Measurements from ENCODE around the gene PRR22. TPM values are rescaled to one million over a fixed set of nuclear protein-coding genes. Genes with fewer than 3 reads are reported as not detected.
A peak's percentile ranks its signal among the peaks of the same experiment; 100 is the strongest.

The PRR22 gene
- total RNA-seq, 4 donors from 2014 or later: 1.1 to 10.5 (median 1.6) TPM

DNA sequence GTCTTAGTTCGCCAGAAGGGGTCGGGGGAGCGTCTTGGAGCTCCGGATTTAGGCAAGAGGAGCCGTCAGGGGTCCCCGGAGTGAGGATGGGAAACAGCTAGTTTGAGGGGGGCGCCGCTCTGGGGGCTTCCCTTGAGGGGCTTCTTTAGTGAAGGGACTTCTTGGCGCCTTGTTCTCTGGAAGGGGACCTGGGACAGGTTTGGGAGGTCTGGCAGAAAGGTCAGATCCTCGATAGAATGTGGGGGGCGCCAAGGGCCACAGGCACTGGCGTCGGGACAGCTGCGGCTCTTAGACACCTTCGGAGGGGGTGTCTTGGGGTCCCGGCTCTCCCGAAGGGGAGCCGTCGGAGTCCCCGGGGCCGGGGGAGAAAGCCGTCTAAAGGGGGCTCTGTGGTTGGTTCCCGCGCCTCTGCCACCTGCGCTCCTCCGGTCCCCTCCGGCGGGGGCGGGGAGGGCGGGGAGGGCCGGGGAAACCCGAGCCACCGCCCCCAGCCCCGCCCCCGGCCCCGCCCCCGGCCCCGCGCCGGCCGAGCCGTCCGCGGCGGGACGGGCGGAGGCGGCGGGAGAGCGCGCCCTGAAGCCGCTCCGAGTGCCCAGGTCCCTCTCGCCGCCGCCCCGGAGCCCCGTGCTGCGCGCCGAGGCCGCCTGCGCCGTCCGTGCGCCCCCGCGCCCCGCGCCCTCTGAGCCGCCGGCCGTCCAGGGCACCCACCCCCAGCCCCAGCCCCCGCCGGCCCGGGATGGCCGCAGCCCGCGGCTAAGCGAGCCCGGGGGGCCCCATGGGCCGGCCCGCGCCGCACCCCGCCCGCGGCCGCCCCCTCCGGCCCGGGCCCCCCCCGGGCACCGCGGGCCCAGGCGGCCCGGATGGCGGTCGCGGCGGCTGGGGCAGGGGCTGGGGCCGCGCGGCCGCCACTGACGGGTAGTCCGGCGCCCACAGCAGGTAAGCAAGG is 20.2 kb upstream of the PRR22 start, which contains the start of gene NRTN:
TSS of gene NRTN (plus strand) at position 552 of the 946 bp plus-strand sequence. CDS start 19,099 bp downstream, outside the sequence.
- intact Hi-C loops (cut with DNase I; ENCODE audit: low total_unique reads): loop anchor here (2.0 kb wide), 1 partner anchor 88 kb away; no protein-coding TSS in a partner anchor
- in situ Hi-C loops (cut with MboI; ENCODE audit: low pct_ligation_motif_present in 1 of 4, low pct_unique_long_range_greater_than_20kb in 1 of 4, low sequenced_read_pairs in 3 of 4): loop anchor here in 3 of 4 donors (10.0 kb wide), 3 partner anchors 80 to 220 kb away; no protein-coding TSS in a partner anchor

DNA sequence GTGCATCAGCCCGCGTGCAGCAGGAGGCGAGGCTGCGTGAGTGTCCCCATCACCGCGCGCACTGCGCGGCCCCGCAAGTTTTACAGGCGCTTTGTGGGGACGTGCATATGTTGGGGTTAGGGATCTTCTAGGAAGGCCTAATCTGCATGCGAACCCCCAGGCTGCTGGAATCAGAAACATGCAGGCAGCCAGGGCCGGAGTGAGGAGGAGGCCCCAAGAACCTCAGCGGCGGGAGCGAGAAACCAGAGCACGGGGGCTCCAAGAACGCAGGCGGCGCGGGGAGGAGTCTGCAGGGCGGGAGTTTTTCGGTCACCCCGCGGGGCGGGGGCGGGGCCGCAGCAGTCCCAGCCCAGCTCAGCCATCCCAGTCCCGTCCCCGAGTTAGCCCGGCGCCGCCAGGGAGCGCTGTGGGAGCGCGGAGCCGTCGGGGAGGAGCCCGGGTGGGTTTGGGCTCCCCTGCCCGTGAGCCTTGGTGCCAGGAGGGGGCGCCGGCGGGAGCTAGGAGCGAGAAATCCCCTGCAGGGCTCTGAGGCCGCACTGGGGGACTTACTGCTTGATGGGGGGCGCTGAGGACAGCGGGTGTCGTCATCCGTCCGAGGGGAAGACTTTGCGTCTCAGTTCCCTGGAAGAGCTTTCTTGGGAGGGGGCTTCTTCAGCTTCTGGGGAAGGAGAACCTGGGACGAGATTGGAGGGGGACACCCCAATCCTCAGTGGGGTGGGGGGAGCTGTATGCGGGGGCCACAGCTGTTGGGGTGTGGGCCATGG is 19.4 kb upstream of the PRR22 start:
- peak; percentile 95 for DNase-seq
- intact Hi-C loops (cut with DNase I; ENCODE audit: low total_unique reads) (loop anchor here (2.0 kb wide), 1 partner anchor 89 kb away; no protein-coding TSS in a partner anchor), in situ Hi-C loops (cut with MboI; ENCODE audit: low pct_ligation_motif_present in 1 of 4, low pct_unique_long_range_greater_than_20kb in 1 of 4, low sequenced_read_pairs in 3 of 4) (loop anchor here in 3 of 4 donors (10.0 kb wide), 3 partner anchors 81 to 221 kb away; no protein-coding TSS in a partner anchor)
- Histone ChIP-seq H3K4me1 (peaks cover 4 to 31% (median 22%) of the 10 kb centered on the region in 4 donors), H3K27me3 (peaks cover 30% of the 10 kb centered on the region), H3K9me3 (no peaks in the 10 kb centered on the region), H3K27ac (peak overlapping the region; percentile 33 to 86 (median 55)), H3K36me3 (no peaks in the 10 kb centered on the region), H3K4me3 (peak overlapping the region in 3 of 4 donors; percentile 8 to 48 (median 47))
- WGBS, 2 donors (ENCODE audit: low coverage in 1 of 2): 1% methylated on average over 36 of the region's 54 CpGs; no CpG with 5 or more reads in 1 of the 2 donors
- TF ChIP-seq, protein P1, sequence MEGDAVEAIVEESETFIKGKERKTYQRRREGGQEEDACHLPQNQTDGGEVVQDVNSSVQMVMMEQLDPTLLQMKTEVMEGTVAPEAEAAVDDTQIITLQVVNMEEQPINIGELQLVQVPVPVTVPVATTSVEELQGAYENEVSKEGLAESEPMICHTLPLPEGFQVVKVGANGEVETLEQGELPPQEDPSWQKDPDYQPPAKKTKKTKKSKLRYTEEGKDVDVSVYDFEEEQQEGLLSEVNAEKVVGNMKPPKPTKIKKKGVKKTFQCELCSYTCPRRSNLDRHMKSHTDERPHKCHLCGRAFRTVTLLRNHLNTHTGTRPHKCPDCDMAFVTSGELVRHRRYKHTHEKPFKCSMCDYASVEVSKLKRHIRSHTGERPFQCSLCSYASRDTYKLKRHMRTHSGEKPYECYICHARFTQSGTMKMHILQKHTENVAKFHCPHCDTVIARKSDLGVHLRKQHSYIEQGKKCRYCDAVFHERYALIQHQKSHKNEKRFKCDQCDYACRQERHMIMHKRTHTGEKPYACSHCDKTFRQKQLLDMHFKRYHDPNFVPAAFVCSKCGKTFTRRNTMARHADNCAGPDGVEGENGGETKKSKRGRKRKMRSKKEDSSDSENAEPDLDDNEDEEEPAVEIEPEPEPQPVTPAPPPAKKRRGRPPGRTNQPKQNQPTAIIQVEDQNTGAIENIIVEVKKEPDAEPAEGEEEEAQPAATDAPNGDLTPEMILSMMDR (IDR thresholded peaks at IDR 0.05): peak; percentile 89 to 98 (median 95)
- TF ChIP-seq POLR2AphosphoS5 (IDR thresholded peaks at IDR 0.05) (peak in 2 of 3 donors; percentile 28 to 30), POLR2A (IDR thresholded peaks at IDR 0.05) (peak; percentile 17), EP300 (IDR thresholded peaks at IDR 0.05; ENCODE audit: low read depth) (no peak)

More for the DNA sequence above, 20.2 kb upstream of the PRR22 start, which contains the start of gene NRTN:
- H3K4me1 ChIP-seq: peaks cover 4 to 31% (median 22%) of the 10 kb centered on the region in 4 donors
- WGBS, 2 donors (ENCODE audit: low coverage in 1 of 2): 3% methylated on average over 17 of the region's 107 CpGs; no CpG with 5 or more reads in 1 of the 2 donors
- TF ChIP-seq, protein P1 (IDR thresholded peaks at IDR 0.05): no peak
- no peak for TF ChIP-seq POLR2AphosphoS5 (IDR thresholded peaks at IDR 0.05)
- no peaks in the 10 kb centered on the region for H3K36me3 ChIP-seq
- H3K9me3 ChIP-seq: no peaks in the 10 kb centered on the region
- H3K27me3 ChIP-seq: peaks cover 30% of the 10 kb centered on the region
- peak; percentile 67 for DNase-seq
- peak within 1 kb of the TSS; percentile 35 to 54 (median 45) for H3K4me3 ChIP-seq
- peak within 1 kb of the TSS; percentile 64 to 87 (median 76) for H3K27ac ChIP-seq

DNA sequence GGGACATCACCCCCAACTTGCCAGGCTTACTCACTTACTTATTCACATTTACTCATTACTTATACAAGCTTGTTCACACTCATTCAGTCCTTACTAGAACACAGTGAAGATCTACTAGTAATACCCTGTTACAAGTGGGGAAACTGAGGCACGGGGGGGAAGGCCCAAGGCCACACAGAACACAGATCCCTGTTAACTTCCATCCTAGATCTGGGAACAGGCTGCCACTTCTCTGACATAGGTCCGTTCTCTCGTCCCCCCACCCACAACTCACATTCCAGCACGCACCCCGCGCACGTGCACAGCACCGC is 18.9 kb upstream of the PRR22 start:
- Histone ChIP-seq H3K4me3 (peak overlapping the region in 2 of 4 donors; percentile 30 to 48), H3K4me1 (peaks cover 4 to 31% (median 22%) of the 10 kb centered on the region in 4 donors), H3K27me3 (peaks cover 30% of the 10 kb centered on the region), H3K36me3 (no peaks in the 10 kb centered on the region), H3K27ac (peak overlapping the region in 1 of 4 donors; percentile 25), H3K9me3 (no peaks in the 10 kb centered on the region)
- intact Hi-C loops (cut with DNase I; ENCODE audit: low total_unique reads) (no loop called here), in situ Hi-C loops (cut with MboI; ENCODE audit: low pct_ligation_motif_present in 1 of 4, low pct_unique_long_range_greater_than_20kb in 1 of 4, low sequenced_read_pairs in 3 of 4) (loop anchor here in 3 of 4 donors (10.0 kb wide), 3 partner anchors 81 to 221 kb away; no protein-coding TSS in a partner anchor)
- no peak for TF ChIP-seq EP300 (IDR thresholded peaks at IDR 0.05; ENCODE audit: low read depth)
- DNase-seq: no peak
- 0 to 3% methylated on average over 1 to 8 of the region's 8 CpGs for whole genome bisulfite sequencing, 2 donors (ENCODE audit: low coverage in 1 of 2)

DNA sequence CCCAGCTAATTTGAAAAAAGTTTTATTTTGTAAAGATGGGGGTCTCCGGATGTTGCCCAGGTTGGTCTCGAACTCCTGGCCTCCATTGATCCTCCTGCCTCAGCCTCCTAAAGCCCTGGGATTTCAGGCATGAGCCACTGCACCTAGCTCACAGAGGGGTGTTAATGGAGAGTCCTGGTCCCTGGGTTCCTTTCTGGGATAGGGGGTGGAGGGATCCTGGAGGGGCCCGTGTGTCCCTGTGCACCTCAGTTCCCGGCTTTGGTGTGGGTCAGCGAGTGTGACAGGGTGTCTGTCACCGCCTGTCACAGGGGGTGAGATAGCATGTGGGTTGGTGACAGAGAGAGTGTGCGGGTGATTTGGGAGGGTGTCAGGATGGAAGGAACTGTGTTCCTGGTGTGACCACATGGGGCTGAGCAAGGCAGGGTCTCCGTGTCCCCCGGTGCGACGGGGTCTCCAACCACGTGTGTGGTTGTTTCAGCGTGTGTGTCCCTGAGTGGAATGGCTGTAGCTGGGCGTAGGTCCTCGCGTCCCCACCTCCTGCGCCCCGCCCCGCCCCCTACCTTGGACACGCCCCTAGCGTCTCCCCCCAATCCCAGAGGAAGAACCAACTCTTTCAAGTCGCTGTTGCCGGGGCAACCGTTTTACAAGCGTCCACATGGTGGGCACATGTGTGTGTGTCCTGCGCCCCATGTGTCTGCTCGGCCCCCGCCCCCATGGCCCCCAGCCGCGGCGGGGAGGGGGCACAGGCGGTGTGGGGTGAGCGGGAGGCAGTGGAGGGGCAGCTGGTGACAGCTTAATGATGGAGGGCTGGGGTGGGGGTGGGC is 17.5 kb upstream of the PRR22 start:
- peaks cover 4 to 31% (median 22%) of the 10 kb centered on the region in 4 donors for H3K4me1 ChIP-seq
- intact Hi-C loops (cut with DNase I; ENCODE audit: low total_unique reads) (no loop called here), in situ Hi-C loops (cut with MboI; ENCODE audit: low pct_ligation_motif_present in 1 of 4, low pct_unique_long_range_greater_than_20kb in 1 of 4, low sequenced_read_pairs in 3 of 4) (loop anchor here in 3 of 4 donors (10.0 kb wide), 3 partner anchors 83 to 223 kb away; no protein-coding TSS in a partner anchor)

More for the DNA sequence above, 17.5 kb upstream of the PRR22 start:
- peaks cover 30% of the 10 kb centered on the region for H3K27me3 ChIP-seq
- no peaks in the 10 kb centered on the region for H3K36me3 ChIP-seq
- no peak for TF ChIP-seq EP300 (IDR thresholded peaks at IDR 0.05; ENCODE audit: low read depth)
- no peak for TF ChIP-seq POLR2A (IDR thresholded peaks at IDR 0.05)
- TF ChIP-seq, protein P1 (IDR thresholded peaks at IDR 0.05): no peak
- TF ChIP-seq POLR2AphosphoS5 (IDR thresholded peaks at IDR 0.05): no peak
- H3K27ac ChIP-seq: no peak overlapping the region
- no peak for DNase-seq
- H3K9me3 ChIP-seq: no peaks in the 10 kb centered on the region
- H3K4me3 ChIP-seq: no peak overlapping the region
- 23 to 36% methylated on average over 12 to 30 of the region's 33 CpGs for WGBS, 2 donors (ENCODE audit: low coverage in 1 of 2)
